DND-41 (cell line): Measurements from ENCODE around the gene LSS.

Experiments
- CTCF ChIP-seq: IDR thresholded peaks from 2 replicates; pipeline ENCODE4 v1.5.1; 2012; ENCODE audit warnings: borderline replicate concordance, low read length, moderate library complexity, mild to moderate bottlenecking; ENCODE audit not compliant: poor library complexity, severe bottlenecking; ENCODE audit errors: extremely low read depth
- EZH2 ChIP-seq: IDR thresholded peaks from 3 replicates; pipeline ENCODE4 v1.6.1; 2012; ENCODE audit warnings: borderline replicate concordance, low read depth, mild to moderate bottlenecking, moderate library complexity, low read length, inconsistent platforms; ENCODE audit not compliant: severe bottlenecking

GRCh38 chr21:46158666-46159300, 69.8 kb downstream of the LSS start:
- TF ChIP-seq CTCF: no peak
- no peak for TF ChIP-seq EZH2
